Measurements from ENCODE around the gene FGD5.

The FGD5 gene

GRCh38 chr3:14791343-14791945 lies 27.3 kb upstream of the FGD5 start:
- Histone ChIP-seq H3K36me3 (ENCODE audit: control insufficient read depth, low read depth, low read length) (no peaks in the 10 kb centered on the region), H3K27me3 (ENCODE audit: control insufficient read depth, insufficient read depth, low read length) (no peaks in the 10 kb centered on the region), H3K9me3 (ENCODE audit: control insufficient read depth, low read depth, low read length) (no peaks in the 10 kb centered on the region), H3K9ac (ENCODE audit: low read length) (no peak overlapping the region), H3K27ac (ENCODE audit: low read length) (no peak overlapping the region), H3K4me1 (ENCODE audit: control insufficient read depth, low read depth, low read length) (no peaks in the 10 kb centered on the region), H3K4me3 (ENCODE audit: low read length) (no peak overlapping the region)

- H3K4me3 ChIP-seq (ENCODE audit: low read length): no peak overlapping the region
- H3K27me3 ChIP-seq (ENCODE audit: control insufficient read depth, insufficient read depth, low read length): no peaks in the 10 kb centered on the region
- H3K9ac ChIP-seq (ENCODE audit: low read length): no peak overlapping the region
- H3K4me1 ChIP-seq (ENCODE audit: control insufficient read depth, low read depth, low read length): no peaks in the 10 kb centered on the region
- H3K36me3 ChIP-seq (ENCODE audit: control insufficient read depth, low read depth, low read length): no peaks in the 10 kb centered on the region
- H3K27ac ChIP-seq (ENCODE audit: low read length): no peak overlapping the region
- no peaks in the 10 kb centered on the region for H3K9me3 ChIP-seq (ENCODE audit: control insufficient read depth, low read depth, low read length)
Observed at GRCh38 chr3:14792691-14793121, 26.1 kb upstream of the FGD5 start.

GRCh38 chr3:14793126-14793857 lies 25.5 kb upstream of the FGD5 start:
- Histone ChIP-seq H3K36me3 (ENCODE audit: control insufficient read depth, low read depth, low read length) (no peaks in the 10 kb centered on the region), H3K9me3 (ENCODE audit: control insufficient read depth, low read depth, low read length) (no peaks in the 10 kb centered on the region), H3K4me3 (ENCODE audit: low read length) (no peak overlapping the region), H3K27me3 (ENCODE audit: control insufficient read depth, insufficient read depth, low read length) (no peaks in the 10 kb centered on the region), H3K27ac (ENCODE audit: low read length) (no peak overlapping the region), H3K4me1 (ENCODE audit: control insufficient read depth, low read depth, low read length) (no peaks in the 10 kb centered on the region), H3K9ac (ENCODE audit: low read length) (no peak overlapping the region)

GRCh38 chr3:14793858-14794234 lies 24.9 kb upstream of the FGD5 start:
- Histone ChIP-seq H3K9me3 (ENCODE audit: control insufficient read depth, low read depth, low read length) (no peaks in the 10 kb centered on the region), H3K27me3 (ENCODE audit: control insufficient read depth, insufficient read depth, low read length) (no peaks in the 10 kb centered on the region), H3K27ac (ENCODE audit: low read length) (no peak overlapping the region), H3K4me3 (ENCODE audit: low read length) (no peak overlapping the region), H3K9ac (ENCODE audit: low read length) (no peak overlapping the region), H3K36me3 (ENCODE audit: control insufficient read depth, low read depth, low read length) (no peaks in the 10 kb centered on the region), H3K4me1 (ENCODE audit: control insufficient read depth, low read depth, low read length) (no peaks in the 10 kb centered on the region)

GRCh38 chr3:14794435-14794834 lies 24.3 kb upstream of the FGD5 start:
- H3K9ac ChIP-seq (ENCODE audit: low read length): no peak overlapping the region
- H3K27me3 ChIP-seq (ENCODE audit: control insufficient read depth, insufficient read depth, low read length): no peaks in the 10 kb centered on the region
- H3K4me3 ChIP-seq (ENCODE audit: low read length): no peak overlapping the region
- no peaks in the 10 kb centered on the region for H3K36me3 ChIP-seq (ENCODE audit: control insufficient read depth, low read depth, low read length)
- H3K4me1 ChIP-seq (ENCODE audit: control insufficient read depth, low read depth, low read length): no peaks in the 10 kb centered on the region
- H3K27ac ChIP-seq (ENCODE audit: low read length): no peak overlapping the region
- no peaks in the 10 kb centered on the region for H3K9me3 ChIP-seq (ENCODE audit: control insufficient read depth, low read depth, low read length)

GRCh38 chr3:14795996-14796395 lies 22.8 kb upstream of the FGD5 start:
- Histone ChIP-seq H3K9ac (ENCODE audit: low read length) (no peak overlapping the region), H3K4me1 (ENCODE audit: control insufficient read depth, low read depth, low read length) (no peaks in the 10 kb centered on the region), H3K4me3 (ENCODE audit: low read length) (no peak overlapping the region), H3K36me3 (ENCODE audit: control insufficient read depth, low read depth, low read length) (no peaks in the 10 kb centered on the region), H3K9me3 (ENCODE audit: control insufficient read depth, low read depth, low read length) (no peaks in the 10 kb centered on the region), H3K27ac (ENCODE audit: low read length) (no peak overlapping the region), H3K27me3 (ENCODE audit: control insufficient read depth, insufficient read depth, low read length) (no peaks in the 10 kb centered on the region)

GRCh38 chr3:14796403-14797077 lies 22.2 kb upstream of the FGD5 start:
- H3K9ac ChIP-seq (ENCODE audit: low read length): no peak overlapping the region
- no peak overlapping the region for H3K4me3 ChIP-seq (ENCODE audit: low read length)
- H3K4me1 ChIP-seq (ENCODE audit: control insufficient read depth, low read depth, low read length): no peaks in the 10 kb centered on the region
- H3K36me3 ChIP-seq (ENCODE audit: control insufficient read depth, low read depth, low read length): no peaks in the 10 kb centered on the region
- no peaks in the 10 kb centered on the region for H3K27me3 ChIP-seq (ENCODE audit: control insufficient read depth, insufficient read depth, low read length)
- H3K9me3 ChIP-seq (ENCODE audit: control insufficient read depth, low read depth, low read length): no peaks in the 10 kb centered on the region
- H3K27ac ChIP-seq (ENCODE audit: low read length): no peak overlapping the region

- Histone ChIP-seq H3K9ac (ENCODE audit: low read length) (no peak overlapping the region), H3K9me3 (ENCODE audit: control insufficient read depth, low read depth, low read length) (no peaks in the 10 kb centered on the region), H3K4me1 (ENCODE audit: control insufficient read depth, low read depth, low read length) (no peaks in the 10 kb centered on the region), H3K4me3 (ENCODE audit: low read length) (no peak overlapping the region), H3K27ac (ENCODE audit: low read length) (no peak overlapping the region), H3K27me3 (ENCODE audit: control insufficient read depth, insufficient read depth, low read length) (no peaks in the 10 kb centered on the region), H3K36me3 (ENCODE audit: control insufficient read depth, low read depth, low read length) (no peaks in the 10 kb centered on the region)
Observed at GRCh38 chr3:14797731-14798130, 21.0 kb upstream of the FGD5 start.

- Histone ChIP-seq H3K9ac (ENCODE audit: low read length) (no peak overlapping the region), H3K4me1 (ENCODE audit: control insufficient read depth, low read depth, low read length) (no peaks in the 10 kb centered on the region), H3K27me3 (ENCODE audit: control insufficient read depth, insufficient read depth, low read length) (no peaks in the 10 kb centered on the region), H3K4me3 (ENCODE audit: low read length) (no peak overlapping the region), H3K9me3 (ENCODE audit: control insufficient read depth, low read depth, low read length) (no peaks in the 10 kb centered on the region), H3K27ac (ENCODE audit: low read length) (no peak overlapping the region), H3K36me3 (ENCODE audit: control insufficient read depth, low read depth, low read length) (no peaks in the 10 kb centered on the region)
Observed at GRCh38 chr3:14798231-14798630, 20.5 kb upstream of the FGD5 start.

- Histone ChIP-seq H3K4me3 (ENCODE audit: low read length) (no peak overlapping the region), H3K27ac (ENCODE audit: low read length) (no peak overlapping the region), H3K27me3 (ENCODE audit: control insufficient read depth, insufficient read depth, low read length) (no peaks in the 10 kb centered on the region), H3K36me3 (ENCODE audit: control insufficient read depth, low read depth, low read length) (no peaks in the 10 kb centered on the region), H3K9ac (ENCODE audit: low read length) (no peak overlapping the region), H3K9me3 (ENCODE audit: control insufficient read depth, low read depth, low read length) (no peaks in the 10 kb centered on the region), H3K4me1 (ENCODE audit: control insufficient read depth, low read depth, low read length) (no peaks in the 10 kb centered on the region)
Observed at GRCh38 chr3:14799146-14799545, 19.6 kb upstream of the FGD5 start.

- no peaks in the 10 kb centered on the region for H3K9me3 ChIP-seq (ENCODE audit: control insufficient read depth, low read depth, low read length)
- H3K9ac ChIP-seq (ENCODE audit: low read length): no peak overlapping the region
- no peaks in the 10 kb centered on the region for H3K27me3 ChIP-seq (ENCODE audit: control insufficient read depth, insufficient read depth, low read length)
- no peaks in the 10 kb centered on the region for H3K36me3 ChIP-seq (ENCODE audit: control insufficient read depth, low read depth, low read length)
- no peak overlapping the region for H3K4me3 ChIP-seq (ENCODE audit: low read length)
- H3K27ac ChIP-seq (ENCODE audit: low read length): no peak overlapping the region
- H3K4me1 ChIP-seq (ENCODE audit: control insufficient read depth, low read depth, low read length): no peaks in the 10 kb centered on the region
Observed at GRCh38 chr3:14801031-14801430, 17.7 kb upstream of the FGD5 start.

Measured in iPS-18a (cell line).